Lung (tissue), 12 donors: Measurements from ENCODE around the gene RAB44. TPM values are rescaled to one million over a fixed set of nuclear protein-coding genes. Genes with fewer than 3 reads are reported as not detected.

Experiments
- ATAC-seq: fragments of 200-7000 bp; cut with Tn5 transposase; one replicate; pipeline ENCODE4 v1.9.1; 2020; ENCODE audit warnings: moderate number of reproducible peaks; ENCODE audit not compliant: insufficient read depth, low FRiP score
- DNase-seq, 3 donors: peaks; one replicate each; pipeline ENCODE4 v3.0.0-alpha.2; 2013 to 2017
- H3K27ac ChIP-seq, 2 donors: one replicate each; pipeline ENCODE4 v1.5.1; 2013; ENCODE audit warnings: mild to moderate bottlenecking in 2 of 2, moderate library complexity in 2 of 2, control low read depth in 1 of 2, inconsistent platforms in 1 of 2, low read depth in 1 of 2, low read length in 1 of 2
- H3K27me3 ChIP-seq, 3 donors: one replicate each; pipeline ENCODE4 v1.5.1; 2013; ENCODE audit warnings: low read length in 2 of 3; ENCODE audit not compliant: control insufficient read depth in 3 of 3, insufficient read depth in 3 of 3
- H3K36me3 ChIP-seq, 4 donors: one replicate each; pipeline ENCODE4 v1.5.1; 2013; ENCODE audit warnings: low read length in 4 of 4, mild to moderate bottlenecking in 1 of 4, moderate library complexity in 1 of 4; ENCODE audit not compliant: control insufficient read depth in 4 of 4, insufficient read depth in 4 of 4
- H3K4me1 ChIP-seq, 5 donors: one replicate each; pipeline ENCODE4 v1.5.1; 2013; ENCODE audit warnings: low read length in 5 of 5, mild to moderate bottlenecking in 2 of 5, moderate library complexity in 1 of 5; ENCODE audit not compliant: control insufficient read depth in 5 of 5, insufficient read depth in 5 of 5
- H3K4me3 ChIP-seq: one replicate; pipeline ENCODE4 v1.5.1; 2013; ENCODE audit warnings: mild to moderate bottlenecking, control low read depth, moderate library complexity
- H3K9ac ChIP-seq, 2 donors: one replicate each; pipeline ENCODE4 v1.5.1; 2013; ENCODE audit warnings: low read length in 2 of 2, control low read depth in 1 of 2; ENCODE audit not compliant: insufficient read depth in 1 of 2
- H3K9me3 ChIP-seq, 4 donors: one replicate each; pipeline ENCODE4 v1.5.1; 2013; ENCODE audit warnings: low read length in 3 of 4, mild to moderate bottlenecking in 1 of 4, moderate library complexity in 1 of 4; ENCODE audit not compliant: control insufficient read depth in 4 of 4, insufficient read depth in 3 of 4
- CTCF ChIP-seq: IDR thresholded peaks from 2 replicates; pipeline ENCODE4 v1.5.1; 2012; ENCODE audit warnings: mild to moderate bottlenecking; ENCODE audit errors: control extremely low read depth, extremely low read depth
- WGBS, 2 donors: extraction: QIAGEN DNeasy Blood & Tissue Kit; methylation state at CpG; one replicate each; pipeline ENCODE4 v1.1.7; 2013; 5-methylcytosine and 5-hydroxymethylcytosine counted together
- polyA plus RNA-seq, 2 donors: library from polyadenylated mRNA; stranded (reverse); fragments of 200-250 nt; gene quantifications; one replicate each; pipeline ENCODE4 v1.2.1, GENCODE V29; 2013
- total RNA-seq, 2 donors: library from RNA; depleted of rRNA in 1 of 2; stranded (reverse); fragments of >200 nt in 1 of 2; gene quantifications; one replicate each; pipeline ENCODE4 v1.2.1, GENCODE V29; 2014 to 2021
- donor health status: control.
- donor health status: control.
- donor health status: Bipolar disorder and iron deficiency.
- donor health status: healthy.
- donor health status: DM: yes; HTN: yes; CAD: no.

Gene RAB44
- total and polyA plus RNA-seq, 4 donors = 0.26 to 1.5 (median 0.91) TPM

GRCh38 chr6:36700071-36700812 is 2.6 kb downstream of the RAB44 start:
- H3K4me3 ChIP-seq = no peak overlapping the region
- ATAC-seq (no peak), DNase-seq (no peak)
- WGBS, 2 donors = 77 to 89% methylated on average over 7 of the region's 7 CpGs
- no peak for TF ChIP-seq CTCF
- no peaks in the 10 kb centered on the region for H3K27me3 ChIP-seq
- no peak overlapping the region for H3K27ac ChIP-seq
- H3K9ac ChIP-seq = no peak overlapping the region
- no peaks in the 10 kb centered on the region for H3K36me3 ChIP-seq
- H3K9me3 ChIP-seq = no peaks in the 10 kb centered on the region
- H3K4me1 ChIP-seq = no peaks in the 10 kb centered on the region

GRCh38 chr6:36700831-36701230 is 3.2 kb downstream of the RAB44 start:
- H3K36me3 ChIP-seq = no peaks in the 10 kb centered on the region
- H3K27ac ChIP-seq = no peak overlapping the region
- H3K9me3 ChIP-seq = no peaks in the 10 kb centered on the region
- no peaks in the 10 kb centered on the region for H3K4me1 ChIP-seq
- H3K4me3 ChIP-seq = no peak overlapping the region
- no peak for TF ChIP-seq CTCF
- H3K9ac ChIP-seq = no peak overlapping the region
- DNase-seq (no peak), ATAC-seq (no peak)
- no peaks in the 10 kb centered on the region for H3K27me3 ChIP-seq
- 46 to 74% methylated on average over 3 of the region's 3 CpGs for WGBS, 2 donors

DNA sequence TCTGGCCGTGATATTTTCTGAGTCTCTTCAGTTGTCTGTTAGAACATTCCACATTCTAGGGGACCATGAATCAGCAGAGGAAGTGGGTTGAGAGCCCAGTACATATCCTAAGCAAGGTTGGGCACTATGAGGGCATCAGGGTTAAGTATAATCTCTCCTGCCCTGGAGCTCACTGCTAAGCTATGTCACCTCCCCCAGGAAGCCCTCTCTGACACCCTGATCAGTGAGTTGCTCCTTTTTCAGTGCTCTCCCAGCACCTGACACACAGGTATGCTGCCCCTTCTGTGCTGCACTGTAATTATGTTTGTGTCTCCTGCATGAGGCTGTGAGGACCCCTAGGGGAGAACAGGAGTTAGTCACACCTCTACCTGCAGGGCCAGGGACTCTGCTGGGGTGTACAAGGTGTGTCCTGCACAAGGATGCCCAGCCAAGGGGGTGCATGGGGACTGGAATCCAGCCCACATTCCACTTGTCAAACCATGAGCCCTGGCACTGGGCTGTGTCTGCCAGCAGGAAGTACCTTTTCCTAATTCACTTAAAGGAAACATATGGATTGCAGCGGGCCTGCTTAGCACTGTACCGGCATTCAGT is 3.9 kb downstream of the RAB44 start:
- DNase-seq = no peak
- WGBS, 2 donors = 55 to 58% methylated on average over 3 of the region's 3 CpGs
- Histone ChIP-seq H3K36me3 (no peaks in the 10 kb centered on the region), H3K27ac (no peak overlapping the region), H3K4me1 (no peaks in the 10 kb centered on the region), H3K9ac (peak overlapping the region in 1 of 2 donors; percentile 11), H3K4me3 (no peak overlapping the region), H3K27me3 (no peaks in the 10 kb centered on the region), H3K9me3 (no peaks in the 10 kb centered on the region)
- TF ChIP-seq CTCF = no peak
- no peak for ATAC-seq

- H3K4me1 ChIP-seq = no peaks in the 10 kb centered on the region
- H3K36me3 ChIP-seq = no peaks in the 10 kb centered on the region
- no peak for TF ChIP-seq CTCF
- DNase-seq (no peak), ATAC-seq (no peak)
- H3K9ac ChIP-seq = no peak overlapping the region
- WGBS, 2 donors = 93 to 95% methylated on average over 3 of the region's 3 CpGs
- H3K27ac ChIP-seq = no peak overlapping the region
- no peaks in the 10 kb centered on the region for H3K9me3 ChIP-seq
- H3K4me3 ChIP-seq = no peak overlapping the region
- no peaks in the 10 kb centered on the region for H3K27me3 ChIP-seq
Observed at GRCh38 chr6:36702656-36703055, 5.0 kb downstream of the RAB44 start.
